Coronary artery (tissue), 2 donors: ENCODE results near the gene GAMT.

Source experiments
- DNase-seq: peaks from one replicate; pipeline ENCODE4 v3.0.0-alpha.2; 2017; ENCODE audit warnings: low spot score
- H3K27ac ChIP-seq, 2 donors: fragments of 200-600 bp; sonication (generic); one replicate each; pipeline ENCODE4 v1.5.1; 2016 to 2019
- H3K4me3 ChIP-seq: fragments of 200-600 bp; sonication (generic); 2 replicates; pipeline ENCODE4 v1.5.1; 2016; ENCODE audit warnings: mild to moderate bottlenecking, moderate library complexity
- TF ChIP-seq, protein P1 (sequence below): fragments of 200-600 bp; sonication (generic); IDR thresholded peaks from one replicate; pipeline ENCODE4 v1.5.1; 2019; ENCODE audit warnings: antibody characterized with exemption

Gene GAMT

GRCh38 chr19:1383017-1383311 lies 18.4 kb downstream of the GAMT start:
- H3K27ac ChIP-seq: peak overlapping the region in 1 of 2 donors; percentile 33
- DNase-seq: no peak
- TF ChIP-seq, protein P1, sequence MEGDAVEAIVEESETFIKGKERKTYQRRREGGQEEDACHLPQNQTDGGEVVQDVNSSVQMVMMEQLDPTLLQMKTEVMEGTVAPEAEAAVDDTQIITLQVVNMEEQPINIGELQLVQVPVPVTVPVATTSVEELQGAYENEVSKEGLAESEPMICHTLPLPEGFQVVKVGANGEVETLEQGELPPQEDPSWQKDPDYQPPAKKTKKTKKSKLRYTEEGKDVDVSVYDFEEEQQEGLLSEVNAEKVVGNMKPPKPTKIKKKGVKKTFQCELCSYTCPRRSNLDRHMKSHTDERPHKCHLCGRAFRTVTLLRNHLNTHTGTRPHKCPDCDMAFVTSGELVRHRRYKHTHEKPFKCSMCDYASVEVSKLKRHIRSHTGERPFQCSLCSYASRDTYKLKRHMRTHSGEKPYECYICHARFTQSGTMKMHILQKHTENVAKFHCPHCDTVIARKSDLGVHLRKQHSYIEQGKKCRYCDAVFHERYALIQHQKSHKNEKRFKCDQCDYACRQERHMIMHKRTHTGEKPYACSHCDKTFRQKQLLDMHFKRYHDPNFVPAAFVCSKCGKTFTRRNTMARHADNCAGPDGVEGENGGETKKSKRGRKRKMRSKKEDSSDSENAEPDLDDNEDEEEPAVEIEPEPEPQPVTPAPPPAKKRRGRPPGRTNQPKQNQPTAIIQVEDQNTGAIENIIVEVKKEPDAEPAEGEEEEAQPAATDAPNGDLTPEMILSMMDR: no peak
- peak overlapping the region; percentile 90 for H3K4me3 ChIP-seq

GRCh38 chr19:1382250-1382649 lies 19.1 kb downstream of the GAMT start:
- TF ChIP-seq, protein P1: no peak
- Histone ChIP-seq H3K4me3 (no peak overlapping the region), H3K27ac (no peak overlapping the region)
- DNase-seq: no peak

DNA sequence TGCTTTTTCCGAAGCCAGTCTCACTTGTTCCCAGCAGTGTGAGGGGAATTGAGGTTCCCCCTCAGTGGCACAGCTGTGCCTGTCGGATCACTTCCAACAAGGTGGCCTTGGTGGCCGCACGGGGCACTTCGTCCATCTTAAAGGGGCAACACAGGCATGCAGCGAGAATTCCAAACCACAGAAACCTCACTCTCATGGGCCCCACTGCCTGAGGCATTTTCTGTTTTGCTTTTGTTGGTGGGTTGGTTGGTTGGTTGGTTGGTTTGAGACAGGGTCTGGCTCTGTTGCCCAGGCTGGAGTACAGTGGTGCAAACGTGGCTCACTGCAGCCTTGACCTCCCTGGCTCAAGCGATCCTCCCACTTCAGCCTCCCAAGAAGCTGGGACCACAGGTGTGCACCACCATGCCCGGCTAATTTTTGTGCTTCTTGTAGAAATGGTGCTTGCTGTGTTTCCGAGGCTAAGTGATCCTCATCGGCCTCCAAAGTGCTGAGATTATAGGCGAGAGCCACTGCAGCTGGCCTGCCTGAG lies 21.3 kb downstream of the GAMT start:
- TF ChIP-seq, protein P1: no peak
- Histone ChIP-seq H3K4me3 (no peak overlapping the region), H3K27ac (no peak overlapping the region)
- DNase-seq: no peak

DNA sequence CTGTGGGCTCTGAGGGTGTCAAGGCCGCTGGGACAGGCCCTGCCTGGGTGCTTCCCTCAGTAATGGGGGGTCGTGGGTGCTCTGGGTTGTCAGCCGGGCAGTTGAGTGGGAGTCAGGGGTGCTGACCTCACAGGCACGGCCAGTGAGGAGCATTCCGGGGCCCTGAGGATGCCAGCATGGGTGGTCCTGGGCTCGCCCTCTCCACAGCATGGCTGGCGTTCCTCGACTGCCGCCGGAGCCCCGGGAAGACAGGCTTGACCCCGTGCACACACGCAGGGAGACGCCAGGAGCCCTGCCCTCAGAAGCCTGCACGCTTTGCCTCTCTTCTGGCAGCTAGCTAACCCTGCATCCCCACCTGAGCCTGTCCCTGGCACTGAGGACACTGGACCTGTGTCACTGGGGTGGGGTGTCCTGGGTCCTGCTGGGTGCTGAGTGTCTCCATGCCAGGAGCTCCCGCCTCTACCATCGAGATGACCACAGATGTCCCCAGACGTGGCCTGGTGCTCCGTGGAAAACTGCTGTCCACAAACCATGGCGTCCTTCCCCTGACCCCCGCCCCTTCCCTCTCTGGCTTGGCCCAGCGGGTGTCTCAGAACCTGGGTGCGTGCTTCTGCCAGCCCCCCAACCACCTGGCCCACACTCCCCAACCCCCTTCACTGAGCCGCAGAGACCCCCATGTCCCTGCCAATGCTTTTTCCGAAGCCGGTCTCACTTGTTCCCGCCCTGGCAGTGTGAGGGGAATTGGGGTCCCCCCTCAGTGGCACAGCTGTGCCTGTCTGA lies 22.0 kb downstream of the GAMT start:
- H3K4me3 ChIP-seq: no peak overlapping the region
- H3K27ac ChIP-seq: no peak overlapping the region
- no peak for DNase-seq
- TF ChIP-seq, protein P1: no peak

- Histone ChIP-seq H3K27ac (no peak overlapping the region), H3K4me3 (no peak overlapping the region)
- DNase-seq: no peak
- TF ChIP-seq, protein P1: no peak
These were observed 23.2 kb downstream of the GAMT start for GRCh38 chr19:1377965-1378785.

GRCh38 chr19:1377176-1377964 lies 24.0 kb downstream of the GAMT start:
- H3K4me3 ChIP-seq: no peak overlapping the region
- H3K27ac ChIP-seq: no peak overlapping the region
- DNase-seq: no peak
- TF ChIP-seq, protein P1: no peak
